K562 (cell line): Measurements from ENCODE around the gene GUCY1A1. TPM values are rescaled to one million over a fixed set of nuclear protein-coding genes. Genes with fewer than 3 reads are reported as not detected.

Experiments used
- ATAC-seq: fragments of 200-7000 bp; cut with Tn5 transposase; 3 replicates; pipeline ENCODE4 v1.9.1; 2020; ENCODE audit warnings: moderate library complexity
- BruUV-seq: library from RNA; stranded (reverse); fragments of 400-500 nt; replicated peaks from 2 replicates; lab custom pipeline; 2021; lab: Mats Ljungman, UMichigan
- CTCF ChIA-PET: fragments of 300-600 bp; formaldehyde crosslinking; extraction: SDS; loops from one replicate; lab custom pipeline; 2021; ENCODE audit warnings: low intra/inter-chr PET ratio; lab: Yijun Ruan, JAX
- POLR2A ChIA-PET: fragments of 300-600, 350-650 bp; sonication (Branson Sonifier 250); formaldehyde crosslinking; extraction: SDS; loops from one replicate; lab custom pipeline; 2021; ENCODE audit warnings: antibody characterized with exemption, inconsistent platforms; lab: Yijun Ruan, JAX
- DNase-seq, 4 experiments: peaks; one replicate each; pipeline versions ENCODE4 v3.0.0 to v3.0.0-alpha.2; 2011 to 2018; ENCODE audit warnings: low spot score in 3 of 4, mixed read lengths in 3 of 4; ENCODE audit errors: extremely low read depth in 1 of 4
- FAIRE-seq: peaks from 2 replicates; lab custom pipeline; 2011; peaks lifted over from hg19 to GRCh38; lab: Jason Lieb, UNC
- H2AFZ ChIP-seq: 2 replicates; pipeline ENCODE4 v1.6.0; 2011; ENCODE audit warnings: low read depth, low read length, control low read depth, inconsistent platforms
- H3K27ac ChIP-seq: fragments of 200-600 bp; 3 replicates; pipeline ENCODE4 v1.8.0; 2011; ENCODE audit warnings: low read depth, mild to moderate bottlenecking, control low read depth, inconsistent platforms, low read length, moderate library complexity, mixed read lengths; ENCODE audit errors: extremely low read depth
- H3K27me3 ChIP-seq, 2 experiments: fragments of 300-600 bp in 1 of 2; 2 replicates in 1 of 2; 3 replicates in 1 of 2; pipeline versions ENCODE4 v1.6.0 to v1.8.0; 2011; ENCODE audit warnings: inconsistent platforms in 2 of 2, low read length in 2 of 2, mild to moderate bottlenecking in 1 of 2, mixed read lengths in 1 of 2, moderate library complexity in 1 of 2; ENCODE audit not compliant: control insufficient read depth in 2 of 2, insufficient read depth in 2 of 2
- H3K36me3 ChIP-seq: fragments of 300-600 bp; 3 replicates; pipeline ENCODE4 v1.8.0; 2011; ENCODE audit warnings: mild to moderate bottlenecking, low read length, inconsistent platforms; ENCODE audit not compliant: control insufficient read depth, insufficient read depth
- H3K4me1 ChIP-seq, 2 experiments: fragments of 200-600 bp in 1 of 2; replicated peaks in 1 of 2; 2 replicates in 1 of 2; 3 replicates in 1 of 2; pipeline versions ENCODE4 v1.5.1 to v1.8.0; 2011; ENCODE audit warnings: inconsistent platforms in 2 of 2, low read length in 2 of 2, mild to moderate bottlenecking in 1 of 2, mixed read lengths in 1 of 2, moderate library complexity in 1 of 2; ENCODE audit not compliant: control insufficient read depth in 2 of 2, insufficient read depth in 2 of 2
- H3K4me2 ChIP-seq: 2 replicates; pipeline ENCODE4 v1.6.1; 2011; ENCODE audit warnings: low read length, control low read depth, inconsistent platforms, mixed read lengths; ENCODE audit not compliant: insufficient read depth
- H3K4me3 ChIP-seq: fragments of 200-600 bp; sonication (generic), shearing (Covaris generic); 2 replicates; pipeline ENCODE4 v1.5.1; 2016; ENCODE audit warnings: control low read depth, inconsistent platforms
- H3K79me2 ChIP-seq: fragments of 200-600 bp; 3 replicates; pipeline ENCODE4 v1.8.0; 2011; ENCODE audit warnings: low read length, inconsistent platforms; ENCODE audit not compliant: control insufficient read depth, insufficient read depth
- H3K9ac ChIP-seq, 2 experiments: 2 replicates each; pipeline versions ENCODE4 v1.6.0 to v1.6.1; 2011; ENCODE audit warnings: low read depth in 2 of 2, low read length in 2 of 2, control low read depth in 1 of 2, inconsistent platforms in 1 of 2, mild to moderate bottlenecking in 1 of 2, mixed read lengths in 1 of 2; ENCODE audit not compliant: insufficient read depth in 1 of 2
- H3K9me1 ChIP-seq: one replicate; pipeline ENCODE4 v1.6.0; 2011; ENCODE audit warnings: inconsistent platforms, mild to moderate bottlenecking, low read length, moderate library complexity; ENCODE audit not compliant: control insufficient read depth, insufficient read depth
- H3K9me3 ChIP-seq: replicated peaks from 2 replicates; pipeline ENCODE4 v1.5.1; 2011; ENCODE audit warnings: low read depth, low read length, inconsistent platforms; ENCODE audit not compliant: control insufficient read depth, insufficient read depth
- H4K20me1 ChIP-seq: replicated peaks from 2 replicates; pipeline ENCODE4 v1.6.1; 2011; ENCODE audit warnings: low read length, inconsistent platforms, mixed read lengths; ENCODE audit not compliant: control insufficient read depth, insufficient read depth
- HEY1 ChIP-seq: fragments of 250-450 bp; sonication (Bioruptor Pico); IDR thresholded peaks from 2 replicates; pipeline ENCODE4 v1.5.0; 2020; ENCODE audit warnings: mild to moderate bottlenecking, moderate library complexity, borderline replicate concordance
- MIER1 ChIP-seq: fragments of 450-650 bp; IDR thresholded peaks from 2 replicates; pipeline ENCODE4 v1.6.1; 2016; ENCODE audit warnings: antibody characterized with exemption, mild to moderate bottlenecking, low read depth
- TAF15 ChIP-seq: fragments of 200-400 bp; formaldehyde crosslinking; IDR thresholded peaks from 2 replicates; pipeline ENCODE4 v1.6.1; 2017; ENCODE audit warnings: mild to moderate bottlenecking, low read depth, low read length, moderate library complexity
- TAL1 ChIP-seq: fragments of 450-650 bp; IDR thresholded peaks from 2 replicates; pipeline ENCODE4 v1.6.1; 2016; ENCODE audit warnings: mild to moderate bottlenecking
- WGBS: fragments of 100-300 bp; shearing (Covaris generic); methylation state at CpG from one replicate; pipeline ENCODE4 v1.1.6; 2016; ENCODE audit warnings: low coverage, mixed read lengths; ENCODE audit not compliant: insufficient coverage; ENCODE audit errors: missing lambda C conversion rate; 5-methylcytosine and 5-hydroxymethylcytosine counted together
- in situ Hi-C: fragments of 300-500 bp; cut with MboI; formaldehyde crosslinking; loops from 4 replicates; pipeline ENCODE4 v1.15.0; 2018; ENCODE audit warnings: inconsistent platforms, mixed read lengths
- intact Hi-C: fragments of 100-400 bp; cut with micrococcal nuclease; formaldehyde crosslinking; loops from 2 replicates; pipeline ENCODE4 v1.14.2; 2022
- polyA plus RNA-seq, 8 experiments: library from polyadenylated mRNA; depleted of rRNA in 4 of 8; stranded (reverse) in 5 of 8; unstranded in 3 of 8; fragments of >200 nt; fragmentation: Nextera tagmentation in 2 of 8; fragmentation: Illumina TruSeq in 1 of 8; extraction: Ambion mirVana in 2 of 8; extraction: Trizol in 1 of 8; gene quantifications; 2 replicates each; pipeline versions ENCODE4 v1.2.1 to v1.2.3, GENCODE V29; 2011 to 2014; ENCODE audit warnings: inconsistent platforms in 1 of 8, missing spikeins in 1 of 8
- total RNA-seq, 7 experiments: library from RNA; depleted of rRNA in 6 of 7; stranded (reverse); fragments of >200 nt in 6 of 7; fragmentation: Illumina TruSeq in 2 of 7; extraction: Trizol in 2 of 7; gene quantifications; 2 replicates each; pipeline versions ENCODE4 v1.2.1 to v1.2.3, GENCODE V29; 2011 to 2021; ENCODE audit warnings: low replicate concordance in 1 of 7
- TF ChIP-seq, protein P1 (sequence below): sonication (generic); formaldehyde crosslinking; IDR thresholded peaks from 2 replicates; pipeline ENCODE4 v1.8.0; 2022; ENCODE audit warnings: missing genetic modification reagents, mild to moderate bottlenecking, borderline replicate concordance
- TF ChIP-seq, protein P2 (sequence below): fragments of 450-650 bp; conservative IDR thresholded peaks from 2 replicates; pipeline ENCODE4 v1.6.1; 2016; ENCODE audit warnings: missing genetic modification characterization, low read depth, mild to moderate bottlenecking, missing compliant biosample characterization, moderate library complexity

GUCY1A1 gene
- total and polyA plus RNA-seq, 9 of the 15 experiments (the other 6 are each of a cell fraction or from before 2014, with no cell fraction given), result not detected

DNA sequence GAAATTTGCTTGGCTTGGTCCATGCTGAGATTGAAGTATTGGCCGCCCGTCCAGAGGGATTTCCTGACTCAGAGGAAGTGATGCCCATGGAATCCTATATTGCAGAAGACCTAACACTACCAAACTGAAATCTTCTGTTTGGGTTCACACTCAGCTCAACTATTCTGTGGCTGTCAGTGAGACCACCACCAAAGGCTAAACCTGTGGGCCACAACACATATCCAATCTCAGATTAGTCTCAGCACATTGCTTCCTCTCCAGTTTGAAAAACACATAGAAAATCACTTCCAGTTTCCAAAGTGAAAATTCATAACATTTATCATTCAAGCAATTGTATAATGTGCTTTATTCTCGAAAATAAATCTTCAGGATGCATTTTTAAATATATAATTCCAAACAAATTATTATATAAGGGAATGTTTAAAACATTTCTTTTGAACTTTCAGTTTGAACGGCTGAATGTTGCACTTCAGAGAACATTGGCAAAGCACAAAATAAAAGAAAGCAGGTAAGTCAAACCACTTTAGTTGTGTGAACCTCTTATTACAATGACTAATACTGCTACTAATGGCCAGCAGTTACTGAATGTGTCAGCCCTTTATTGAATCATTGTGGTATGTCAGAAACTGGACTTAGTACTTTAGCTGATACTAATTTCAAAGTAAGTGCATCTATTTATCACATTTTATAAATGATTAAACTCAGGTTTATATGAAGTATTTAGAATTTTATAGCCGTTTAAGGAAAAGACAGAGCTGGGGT is 37.0 kb downstream of the GUCY1A1 start:
- H3K27me3 ChIP-seq, result no peaks in the 10 kb centered on the region
- no peak overlapping the region for H3K4me2 ChIP-seq
- WGBS, result 3% methylated on average over 5 of the region's 5 CpGs
- H3K9me3 ChIP-seq, result no peaks in the 10 kb centered on the region
- ATAC-seq, result no peak
- H3K9ac ChIP-seq, result no peak overlapping the region
- ChIA-PET POLR2A (interaction anchor here (0.9 kb wide), 1 partner anchor 67 kb away, joined by 4 read pairs; no protein-coding TSS in a partner anchor), CTCF (no interaction called here)
- H3K4me1 ChIP-seq, result no peaks in the 10 kb centered on the region
- no peaks in the 10 kb centered on the region for H3K36me3 ChIP-seq
- FAIRE-seq, result no peak
- no peak overlapping the region for H3K27ac ChIP-seq
- BruUV-seq, result no TSS peak
- no peaks in the 10 kb centered on the region for H3K79me2 ChIP-seq
- intact Hi-C loops (no loop called here), in situ Hi-C loops (no loop called here)
- no peak for DNase-seq
- H3K4me3 ChIP-seq, result no peak overlapping the region
- no peak overlapping the region for H2AFZ ChIP-seq
- H4K20me1 ChIP-seq, result no peaks in the 10 kb centered on the region
- H3K9me1 ChIP-seq, result no peaks in the 10 kb centered on the region
- TF ChIP-seq TAL1, result no peak

DNA sequence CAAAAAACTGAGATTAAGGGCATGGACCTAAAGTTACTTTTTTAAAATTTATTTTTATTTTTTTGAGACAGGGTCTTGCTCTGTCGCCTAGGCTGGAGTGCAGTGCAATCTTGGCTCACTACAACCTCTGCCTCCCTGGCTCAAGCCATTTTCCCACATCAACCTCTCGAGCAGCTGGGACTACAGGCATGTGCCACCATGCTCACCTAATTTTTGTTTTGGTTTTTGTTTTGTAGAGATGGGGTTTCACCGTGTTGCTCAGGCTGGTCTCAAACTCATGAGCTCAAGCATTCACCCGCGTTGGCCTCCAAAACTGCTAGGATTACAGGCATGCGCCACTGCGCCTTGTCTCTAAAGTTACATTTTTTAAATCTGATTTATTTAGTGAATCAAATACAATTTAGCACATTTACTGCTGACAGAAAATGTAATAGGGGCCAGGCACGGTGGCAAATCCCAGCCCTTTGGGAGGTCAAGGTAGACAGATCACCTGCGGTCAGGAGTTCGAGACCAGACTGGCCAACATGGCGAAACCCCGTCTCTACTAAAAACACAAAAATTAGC is 38.3 kb downstream of the GUCY1A1 start:
- no peaks in the 10 kb centered on the region for H3K9me3 ChIP-seq
- ATAC-seq (no peak), DNase-seq (no peak), FAIRE-seq (no peak)
- H3K4me3 ChIP-seq, result no peak overlapping the region
- no peaks in the 10 kb centered on the region for H4K20me1 ChIP-seq
- ChIA-PET POLR2A (no interaction called here), CTCF (no interaction called here)
- no peak overlapping the region for H3K27ac ChIP-seq
- WGBS, result 1% methylated on average over 12 of the region's 12 CpGs
- H3K27me3 ChIP-seq, result no peaks in the 10 kb centered on the region
- no peaks in the 10 kb centered on the region for H3K9me1 ChIP-seq
- H3K4me2 ChIP-seq, result no peak overlapping the region
- no TSS peak for BruUV-seq
- no peak overlapping the region for H2AFZ ChIP-seq
- H3K9ac ChIP-seq, result no peak overlapping the region
- in situ Hi-C loops, result no loop called here
- no peaks in the 10 kb centered on the region for H3K4me1 ChIP-seq
- H3K79me2 ChIP-seq, result no peaks in the 10 kb centered on the region
- intact Hi-C loops, result no loop called here
- H3K36me3 ChIP-seq, result no peaks in the 10 kb centered on the region
- TF ChIP-seq, protein P1, sequence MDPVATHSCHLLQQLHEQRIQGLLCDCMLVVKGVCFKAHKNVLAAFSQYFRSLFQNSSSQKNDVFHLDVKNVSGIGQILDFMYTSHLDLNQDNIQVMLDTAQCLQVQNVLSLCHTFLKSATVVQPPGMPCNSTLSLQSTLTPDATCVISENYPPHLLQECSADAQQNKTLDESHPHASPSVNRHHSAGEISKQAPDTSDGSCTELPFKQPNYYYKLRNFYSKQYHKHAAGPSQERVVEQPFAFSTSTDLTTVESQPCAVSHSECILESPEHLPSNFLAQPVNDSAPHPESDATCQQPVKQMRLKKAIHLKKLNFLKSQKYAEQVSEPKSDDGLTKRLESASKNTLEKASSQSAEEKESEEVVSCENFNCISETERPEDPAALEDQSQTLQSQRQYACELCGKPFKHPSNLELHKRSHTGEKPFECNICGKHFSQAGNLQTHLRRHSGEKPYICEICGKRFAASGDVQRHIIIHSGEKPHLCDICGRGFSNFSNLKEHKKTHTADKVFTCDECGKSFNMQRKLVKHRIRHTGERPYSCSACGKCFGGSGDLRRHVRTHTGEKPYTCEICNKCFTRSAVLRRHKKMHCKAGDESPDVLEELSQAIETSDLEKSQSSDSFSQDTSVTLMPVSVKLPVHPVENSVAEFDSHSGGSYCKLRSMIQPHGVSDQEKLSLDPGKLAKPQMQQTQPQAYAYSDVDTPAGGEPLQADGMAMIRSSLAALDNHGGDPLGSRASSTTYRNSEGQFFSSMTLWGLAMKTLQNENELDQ (CRISPR knock-in tag), result no peak
- no peak for TF ChIP-seq MIER1
- TF ChIP-seq HEY1 (CRISPR knock-in tag), result no peak
- TF ChIP-seq TAF15, result no peak
- TF ChIP-seq, protein P2, sequence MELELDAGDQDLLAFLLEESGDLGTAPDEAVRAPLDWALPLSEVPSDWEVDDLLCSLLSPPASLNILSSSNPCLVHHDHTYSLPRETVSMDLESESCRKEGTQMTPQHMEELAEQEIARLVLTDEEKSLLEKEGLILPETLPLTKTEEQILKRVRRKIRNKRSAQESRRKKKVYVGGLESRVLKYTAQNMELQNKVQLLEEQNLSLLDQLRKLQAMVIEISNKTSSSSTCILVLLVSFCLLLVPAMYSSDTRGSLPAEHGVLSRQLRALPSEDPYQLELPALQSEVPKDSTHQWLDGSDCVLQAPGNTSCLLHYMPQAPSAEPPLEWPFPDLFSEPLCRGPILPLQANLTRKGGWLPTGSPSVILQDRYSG (tag), result no peak
